Middle frontal gyrus (tissue), 1 donor: ENCODE results near the gene FGD4.
"Not testable (repeated sequence)": the region's sequence is repeated elsewhere in the genome, so short reads cannot be mapped to it uniquely, and the experiment has no call there.

Experiments
- DNase-seq: peaks from one replicate; pipeline ENCODE4 v3.0.0-alpha.2; 2015; ENCODE audit warnings: low spot score; ENCODE audit errors: extremely low spot score

The FGD4 gene

DNA sequence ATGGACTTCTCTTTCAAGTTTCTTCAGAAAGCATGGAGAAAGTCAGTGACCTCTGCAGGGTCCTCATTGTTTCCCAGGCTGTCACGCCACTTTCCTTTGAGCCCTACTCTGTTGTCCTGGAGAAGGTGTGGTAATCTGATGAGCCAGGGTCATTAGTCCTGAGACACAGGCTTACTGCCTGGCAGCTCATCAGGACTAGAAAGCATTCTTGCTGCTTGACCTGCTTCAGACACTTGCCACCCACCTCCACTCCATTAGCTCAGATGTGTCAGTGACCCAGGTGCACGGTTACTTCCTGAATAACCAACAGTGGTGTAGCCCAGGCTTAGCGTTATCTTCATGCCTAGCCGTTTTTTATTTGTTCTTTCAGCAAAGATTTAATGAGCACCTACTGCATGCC lies 93.9 kb downstream of the FGD4 start:
- no peak for DNase-seq

DNA sequence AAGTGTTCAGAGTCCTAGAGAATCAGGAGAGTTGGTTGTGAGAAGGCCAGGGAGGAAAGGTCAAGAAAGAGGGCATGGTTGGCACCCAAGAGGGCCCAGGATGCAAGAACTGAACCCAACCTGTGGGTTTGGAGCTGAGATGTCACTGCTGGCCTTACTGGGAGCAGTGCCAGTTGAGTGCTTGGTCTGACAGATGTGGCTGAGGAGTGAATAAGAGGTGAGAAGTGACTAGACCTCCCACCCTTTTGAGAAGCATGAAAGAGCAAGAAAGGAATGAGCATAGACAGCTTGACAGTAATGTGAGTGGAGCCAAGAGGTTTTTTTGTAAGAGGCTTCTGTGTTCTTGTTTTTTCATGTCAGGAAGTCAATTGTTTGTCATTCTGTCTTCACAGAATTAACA lies 95.3 kb downstream of the FGD4 start:
- no peak for DNase-seq

DNA sequence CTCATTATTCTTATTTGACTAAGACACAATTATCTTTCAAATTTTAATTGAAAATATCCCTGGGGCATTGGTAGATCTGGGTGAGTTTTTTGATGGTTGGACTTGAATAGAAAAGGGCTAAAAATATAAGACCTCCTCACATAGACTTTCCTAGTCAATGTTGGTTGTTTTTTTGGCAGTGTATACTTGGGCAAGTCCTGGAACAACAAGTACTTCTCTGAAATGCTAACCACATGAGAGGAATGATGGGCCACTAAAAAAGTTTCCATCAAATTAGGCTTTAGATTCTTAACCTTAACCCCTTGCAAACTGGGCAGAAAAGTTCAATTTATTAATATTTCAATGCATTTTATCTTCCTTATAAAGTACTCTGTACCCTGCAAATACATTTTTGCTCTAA lies 97.6 kb downstream of the FGD4 start:
- DNase-seq, result no peak

DNA sequence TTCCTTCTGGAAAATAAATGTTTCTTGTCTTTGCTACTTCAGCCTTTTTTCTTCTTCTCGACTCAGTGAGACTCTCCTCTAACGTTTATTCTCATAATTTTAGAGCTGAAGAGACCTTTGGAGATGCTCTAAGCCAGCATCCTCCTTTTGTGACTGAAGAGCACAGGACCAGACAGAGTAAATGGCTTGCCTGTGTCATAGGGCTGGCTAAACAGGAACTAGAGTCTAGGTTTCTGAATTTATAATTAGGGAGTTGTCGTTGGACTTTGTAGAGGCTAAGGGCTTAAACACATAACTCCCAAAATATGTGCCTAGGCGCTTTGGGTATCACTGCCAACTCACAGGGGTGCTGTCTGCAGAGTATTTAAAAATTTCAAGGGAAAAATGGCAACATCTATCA lies 98.5 kb downstream of the FGD4 start:
- DNase-seq, result no peak

DNA sequence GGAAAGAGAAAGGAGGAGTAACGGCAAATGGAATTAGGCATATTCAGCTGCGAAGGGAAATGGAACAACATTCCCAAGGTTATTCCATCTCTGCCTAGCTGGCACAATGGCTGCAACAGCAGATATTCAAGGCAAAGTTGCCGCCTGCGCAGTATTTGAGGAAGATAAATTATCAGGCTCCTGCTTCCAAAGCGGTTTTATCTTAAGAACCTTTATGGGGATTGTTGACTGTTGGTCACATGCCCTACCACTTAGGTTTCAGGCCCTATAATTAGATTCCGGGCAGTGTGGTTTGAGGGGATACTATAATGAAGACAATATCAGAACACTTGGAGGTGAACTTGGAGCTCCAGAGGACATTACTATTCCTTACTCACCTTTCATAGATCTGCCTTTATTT lies 99.7 kb downstream of the FGD4 start:
- no peak for DNase-seq

DNA sequence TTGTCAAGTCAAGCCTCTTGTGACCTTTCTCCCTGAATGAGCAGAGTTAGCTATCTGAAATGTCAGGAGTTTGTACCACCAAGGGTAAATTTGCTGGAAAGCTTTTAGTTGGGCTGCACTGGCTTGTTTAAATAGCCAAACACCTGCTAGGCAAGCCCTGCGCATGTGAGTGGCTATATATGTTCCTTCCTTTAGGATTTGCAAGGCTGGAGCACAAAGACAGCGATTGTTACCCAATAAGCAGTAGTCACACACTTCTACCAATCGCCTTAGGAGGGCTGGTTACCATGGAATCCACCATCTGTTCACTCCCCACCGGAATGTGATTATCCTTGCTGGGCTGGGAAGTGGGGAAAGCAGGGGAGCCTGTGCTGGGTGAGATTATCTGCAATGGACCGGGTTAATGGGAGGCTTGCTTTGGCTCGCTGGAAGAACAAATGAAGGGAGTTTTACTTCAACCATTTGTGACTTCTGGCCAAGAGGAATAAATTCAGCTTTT lies 102.5 kb downstream of the FGD4 start:
- no peak for DNase-seq

DNA sequence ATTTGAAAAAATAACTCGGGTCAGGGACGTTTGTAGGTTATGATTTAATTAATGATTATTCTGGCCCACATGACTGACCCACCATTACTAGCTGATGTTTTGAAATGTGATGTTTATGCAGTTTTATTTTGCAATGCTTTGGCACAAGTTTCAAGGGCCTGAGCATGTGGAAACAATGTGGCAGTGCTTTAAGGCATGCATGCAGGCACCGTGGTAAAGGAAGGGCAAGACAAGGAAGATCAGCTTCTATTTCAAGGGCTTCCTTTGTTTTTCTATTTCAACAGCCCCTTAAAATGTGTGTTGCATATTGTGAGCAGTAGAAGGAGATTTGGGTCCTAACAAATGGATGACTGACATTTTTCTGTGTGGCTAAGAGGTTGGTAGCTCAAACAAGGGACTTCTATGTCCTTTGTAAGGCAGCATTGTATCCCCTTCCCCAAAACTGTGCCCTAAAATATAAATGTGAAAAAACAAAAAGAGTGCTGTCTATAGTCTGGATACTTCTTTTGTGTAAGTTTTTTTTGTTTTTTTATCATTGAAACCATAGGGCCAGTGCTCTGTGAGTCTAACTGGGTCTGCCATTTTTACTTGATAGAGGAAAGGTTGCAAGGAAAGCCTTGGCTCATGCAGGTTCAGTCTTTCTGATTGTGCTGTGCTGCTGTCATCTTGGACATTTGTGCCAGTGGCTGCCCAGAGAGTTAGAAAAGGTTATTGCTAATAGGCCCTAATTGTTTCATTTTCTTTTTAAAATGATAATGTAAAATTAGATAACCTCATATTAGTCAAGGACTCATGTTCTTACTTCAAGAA lies 103.5 kb downstream of the FGD4 start:
- no peak for DNase-seq

DNA sequence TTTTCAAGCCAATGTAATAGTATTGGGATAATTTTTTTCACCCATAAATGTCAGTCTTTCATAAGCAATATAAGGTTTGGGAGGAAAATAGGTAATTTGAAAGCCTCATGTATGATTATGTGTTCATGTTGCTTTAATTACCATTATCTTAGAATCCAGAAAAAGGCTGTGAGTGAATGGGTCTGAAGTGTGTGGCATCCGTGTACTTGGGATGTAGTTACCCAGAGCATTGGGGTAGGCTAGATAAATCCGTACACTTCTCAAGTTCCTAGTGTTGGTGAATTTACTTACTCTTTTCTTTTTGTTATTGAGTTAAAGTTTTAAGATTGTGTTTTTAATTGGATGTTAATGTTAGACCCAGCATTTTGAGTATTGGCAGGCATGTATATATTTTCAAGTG lies 104.4 kb downstream of the FGD4 start:
- no peak for DNase-seq

DNA sequence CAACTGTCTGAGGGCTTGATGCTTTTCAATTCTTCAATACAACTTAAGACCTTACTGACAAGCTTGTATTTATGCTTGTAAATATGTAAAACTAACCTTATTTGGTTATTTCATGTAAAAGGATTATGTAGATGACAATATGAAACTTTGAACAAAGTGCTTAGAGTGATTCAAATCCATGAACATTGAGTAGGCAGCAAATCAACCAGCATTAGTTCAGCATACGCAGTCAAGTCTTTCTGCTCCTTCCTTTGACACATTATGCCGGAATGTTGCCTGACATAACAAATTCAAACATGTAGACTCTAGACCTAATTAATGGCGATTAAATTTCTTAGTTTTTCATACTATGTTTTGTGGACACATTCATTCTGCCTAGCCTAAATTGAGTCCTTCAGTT lies 105.2 kb downstream of the FGD4 start:
- DNase-seq, result no peak

DNA sequence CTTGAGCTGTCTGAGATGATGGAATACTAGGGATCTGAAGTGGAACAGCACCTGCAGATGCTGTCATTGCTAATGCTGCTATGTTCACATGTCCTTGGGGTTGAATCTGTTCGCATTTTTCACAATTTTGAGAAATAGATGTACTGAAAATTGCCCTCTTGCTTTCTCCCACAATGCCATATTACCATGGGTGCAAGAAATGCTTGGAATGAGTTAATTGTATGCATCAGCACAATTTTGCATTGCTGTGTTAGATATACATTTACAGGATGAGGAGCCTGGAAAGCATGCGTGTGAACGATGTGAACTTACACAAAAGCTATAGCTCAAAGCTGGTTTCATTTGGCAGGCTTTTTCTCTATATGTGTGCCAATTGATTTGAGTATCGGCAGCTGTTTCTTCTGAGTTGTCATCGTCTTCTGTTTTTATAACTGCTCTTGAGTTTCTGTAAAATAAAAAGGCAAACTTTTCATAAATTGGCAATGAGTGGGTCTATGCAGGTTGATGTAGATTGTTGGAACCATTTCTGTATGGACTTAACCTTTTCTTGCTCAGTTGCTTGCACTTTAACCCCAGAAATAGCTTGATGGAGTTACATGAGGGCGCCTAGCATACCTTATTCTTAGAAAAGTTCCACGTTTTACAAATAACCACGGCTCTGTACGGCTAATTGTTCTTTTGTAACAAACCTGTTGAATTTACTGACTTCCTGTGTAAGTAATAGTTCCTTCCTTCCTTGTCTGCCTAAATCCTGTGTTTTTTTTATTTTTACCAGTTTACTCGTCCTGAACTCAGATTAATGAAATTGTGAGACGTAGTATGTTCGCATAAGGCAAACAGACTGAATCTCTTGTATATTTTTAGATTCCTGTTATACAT lies 105.9 kb downstream of the FGD4 start:
- DNase-seq, result no peak

DNA sequence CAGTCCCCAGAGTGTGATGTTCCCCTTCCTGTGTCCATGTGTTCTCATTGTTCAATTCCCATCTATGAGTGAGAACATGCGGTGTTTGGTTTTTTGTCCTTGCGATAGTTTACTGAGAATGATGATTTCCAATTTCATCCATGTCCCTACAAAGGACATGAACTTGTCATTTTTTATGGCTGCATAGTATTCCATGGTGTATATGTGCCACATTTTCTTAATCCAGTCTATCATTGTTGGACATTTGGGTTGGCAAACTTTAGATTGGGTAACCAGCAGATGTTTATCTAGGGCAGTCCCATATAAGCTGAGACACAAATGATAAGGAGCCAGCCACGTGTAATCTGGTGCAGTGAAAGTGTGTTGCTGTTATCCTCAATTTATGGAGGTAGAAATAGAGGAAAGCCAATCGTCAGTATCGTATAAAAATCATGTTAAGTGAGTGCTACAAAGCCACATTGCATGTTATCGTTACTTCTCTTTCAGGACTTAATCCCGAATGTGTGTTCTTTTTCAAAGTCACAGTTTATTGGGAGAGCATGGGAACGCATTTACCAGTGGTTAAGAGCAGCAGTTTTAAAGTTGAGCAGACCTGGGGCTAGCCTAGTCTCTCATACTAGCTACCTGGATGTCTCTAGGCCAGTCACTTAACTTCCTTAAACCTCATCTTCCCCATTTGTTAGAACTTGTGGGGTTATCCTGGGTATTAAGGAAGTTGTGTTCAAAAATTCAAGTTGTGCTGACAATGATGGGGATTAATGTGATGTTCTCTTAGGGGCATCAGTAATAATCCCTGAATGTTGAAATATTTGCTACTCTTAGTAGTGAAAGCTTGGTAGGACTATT lies 108.0 kb downstream of the FGD4 start:
- not testable (repeated sequence) for DNase-seq

DNA sequence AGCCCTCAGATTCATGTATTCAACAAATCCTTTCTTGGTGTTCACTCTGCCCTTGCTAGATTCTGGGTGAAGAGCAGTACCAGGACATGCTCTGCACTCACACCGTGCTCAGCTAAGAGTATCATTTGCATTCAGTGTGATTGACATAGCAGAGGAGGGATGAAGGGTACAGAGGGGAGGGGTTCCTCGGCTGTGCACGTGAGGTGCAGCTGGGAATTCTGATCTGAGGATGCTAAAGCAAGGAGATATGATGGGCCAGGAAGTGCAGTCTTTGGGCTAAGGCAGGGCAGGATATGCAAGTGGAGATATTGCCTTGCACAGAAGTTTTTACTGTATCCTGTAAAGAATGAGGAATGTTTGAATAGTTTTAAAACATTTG lies 108.6 kb downstream of the FGD4 start:
- no peak for DNase-seq

DNA sequence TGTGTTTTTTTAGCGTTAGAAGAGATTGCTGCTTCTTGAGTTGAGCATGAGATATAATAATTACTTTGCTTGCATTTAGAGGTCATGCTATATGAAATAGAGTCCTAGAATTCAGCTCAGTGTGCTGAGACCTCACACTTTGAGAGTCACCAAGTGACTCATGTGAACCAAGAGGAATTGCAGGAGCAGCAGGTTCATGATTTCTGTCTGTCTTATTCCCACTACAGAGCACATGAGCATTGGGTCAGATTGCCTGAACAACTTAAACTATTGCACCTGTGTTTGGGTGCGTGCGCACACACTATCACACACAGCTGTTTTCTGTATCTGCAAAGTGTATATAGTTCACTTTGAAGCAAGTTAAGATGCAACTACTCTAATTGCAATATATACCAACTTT lies 109.3 kb downstream of the FGD4 start:
- DNase-seq, result no peak

DNA sequence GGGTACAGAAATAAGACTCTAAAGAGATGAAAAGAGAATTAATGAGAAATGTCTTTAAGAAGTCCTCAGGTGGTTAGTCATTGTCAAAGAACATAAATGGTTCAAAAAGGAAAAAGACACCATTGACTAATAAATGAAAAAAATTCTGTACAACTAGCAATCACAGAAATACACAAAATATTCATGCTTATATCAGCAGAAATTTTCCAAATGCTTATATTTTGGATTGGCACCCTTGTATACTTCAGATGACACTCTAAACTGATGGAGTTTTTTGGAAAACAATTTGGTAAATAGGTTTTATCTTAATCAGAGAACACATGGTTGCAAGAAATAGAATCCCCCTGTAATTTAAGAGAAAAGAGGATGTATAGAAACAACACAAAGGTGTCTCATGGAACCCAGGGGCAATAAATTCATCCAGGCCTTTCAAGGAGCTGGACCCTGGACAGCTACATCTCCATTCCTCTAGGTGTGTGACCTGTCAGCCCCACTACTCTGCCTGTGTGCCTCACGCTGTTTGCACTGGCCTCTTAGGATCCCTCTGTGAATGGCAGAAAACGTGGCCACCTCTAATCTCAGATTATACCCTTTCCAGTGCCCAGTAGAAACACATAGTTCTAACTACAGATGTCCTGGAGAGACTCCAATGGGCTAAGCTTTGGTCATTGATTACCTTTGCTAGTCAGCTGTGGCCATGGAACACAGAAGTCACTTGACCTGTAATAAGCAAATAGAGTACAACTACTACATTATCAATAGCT lies 110.2 kb downstream of the FGD4 start:
- DNase-seq, result no peak

DNA sequence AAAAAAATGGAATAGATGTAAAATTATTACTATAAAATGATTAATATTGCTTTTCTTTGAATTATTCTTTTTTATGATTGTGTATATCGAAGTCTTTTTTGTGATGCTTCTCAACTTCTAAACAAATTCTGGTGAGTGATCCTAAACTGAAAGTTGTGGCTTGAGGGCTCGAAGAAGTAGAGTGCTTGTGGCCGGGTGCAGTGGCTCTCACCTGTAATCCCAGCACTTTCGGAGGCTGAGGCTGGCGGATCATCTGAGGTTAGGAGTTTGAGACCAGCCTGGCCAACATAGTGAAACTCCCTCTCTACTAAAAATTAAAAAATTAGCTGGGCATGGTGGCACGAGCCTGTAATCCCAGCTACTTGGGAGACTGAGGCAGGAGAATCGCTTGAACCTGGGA lies 112.6 kb downstream of the FGD4 start:
- not testable (repeated sequence) for DNase-seq

DNA sequence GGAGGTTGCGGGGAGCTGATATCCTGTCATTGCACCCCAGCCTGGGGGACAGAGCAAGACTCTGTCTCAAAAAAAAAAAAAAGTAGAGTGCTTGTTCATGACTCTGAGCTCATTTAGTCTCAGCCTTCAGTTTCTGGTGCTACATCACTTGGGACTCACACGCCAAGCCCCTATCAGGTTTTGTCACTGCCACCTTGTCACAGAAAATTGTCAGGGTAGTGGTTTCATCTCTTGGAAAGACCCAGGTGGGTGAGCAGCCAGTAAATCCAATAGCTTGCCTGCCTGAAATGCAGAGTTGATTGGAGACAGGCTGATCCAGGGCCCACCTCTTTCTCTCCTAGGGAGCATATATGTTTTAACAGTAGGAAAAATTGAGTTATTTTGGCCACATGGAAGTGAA lies 113.0 kb downstream of the FGD4 start:
- DNase-seq, result no peak

DNA sequence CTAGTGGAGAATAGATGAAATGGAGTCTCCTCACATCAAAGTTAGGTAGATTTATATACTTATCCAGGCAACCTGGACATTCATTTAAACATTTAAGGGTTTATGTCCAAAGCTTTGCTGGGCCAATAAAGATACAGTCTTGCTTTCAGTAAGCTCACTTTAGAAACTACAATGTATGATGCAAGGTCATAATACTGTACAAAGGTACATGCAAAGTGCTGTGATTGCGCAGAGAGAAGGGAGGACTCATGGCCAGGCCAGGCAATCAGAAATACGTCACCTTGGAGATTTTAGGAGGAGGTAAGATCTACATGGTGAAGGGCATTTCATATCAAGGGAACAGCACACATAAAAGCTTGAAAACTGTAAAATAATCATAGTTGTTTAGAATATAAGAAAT lies 113.6 kb downstream of the FGD4 start:
- no peak for DNase-seq

DNA sequence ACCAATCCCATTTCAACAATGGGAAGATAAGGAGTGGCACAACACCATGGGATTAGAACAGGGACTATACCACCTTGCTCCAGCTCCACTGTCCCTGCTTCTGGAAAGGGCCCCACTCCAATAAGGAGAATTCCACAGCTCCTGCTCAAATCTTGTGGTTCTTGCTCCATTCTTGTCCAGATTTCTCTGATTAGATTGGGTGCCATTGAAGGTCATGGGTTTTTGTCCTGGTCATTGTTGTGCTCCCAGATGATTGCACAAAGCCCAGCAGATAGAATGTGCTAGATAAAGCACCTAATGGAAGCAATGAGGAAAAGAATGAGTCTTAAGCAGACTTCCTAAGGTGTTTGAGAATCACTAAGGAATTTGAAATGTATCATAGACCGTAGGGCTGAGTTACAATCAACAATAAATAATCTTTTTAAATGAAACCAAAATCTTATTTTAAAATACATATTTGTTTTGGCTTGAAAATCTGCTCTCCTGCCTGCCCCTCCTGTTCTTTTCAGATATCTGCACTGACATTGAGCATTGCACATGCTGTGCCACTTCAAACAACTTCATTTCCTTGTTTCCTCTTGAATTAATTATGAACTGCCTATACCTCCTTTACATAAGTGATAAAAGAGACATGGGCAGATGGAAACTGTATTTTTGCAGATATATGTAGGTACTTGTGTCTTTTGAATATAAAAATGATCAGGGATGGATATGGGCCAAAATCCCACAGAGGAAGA lies 115.9 kb downstream of the FGD4 start:
- no peak for DNase-seq

DNA sequence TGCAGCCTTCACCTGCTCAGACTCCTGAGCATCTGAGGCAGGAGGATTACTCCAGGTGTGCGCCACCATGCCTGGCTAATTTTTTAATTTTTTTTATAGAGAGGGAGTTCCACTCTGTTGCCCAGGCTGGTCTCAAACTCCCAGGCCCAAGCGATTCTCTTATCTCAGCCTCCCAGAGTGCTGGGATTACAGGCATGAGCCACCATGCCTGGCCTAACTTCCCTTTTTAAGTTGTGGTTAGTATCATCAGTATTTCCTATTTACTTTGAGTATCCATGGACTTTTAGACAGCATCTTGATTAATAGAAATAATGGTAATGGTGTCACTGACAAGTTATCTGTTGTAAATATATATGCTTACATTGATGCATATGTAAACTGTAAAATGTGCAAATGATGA lies 116.9 kb downstream of the FGD4 start:
- DNase-seq, result no peak

DNA sequence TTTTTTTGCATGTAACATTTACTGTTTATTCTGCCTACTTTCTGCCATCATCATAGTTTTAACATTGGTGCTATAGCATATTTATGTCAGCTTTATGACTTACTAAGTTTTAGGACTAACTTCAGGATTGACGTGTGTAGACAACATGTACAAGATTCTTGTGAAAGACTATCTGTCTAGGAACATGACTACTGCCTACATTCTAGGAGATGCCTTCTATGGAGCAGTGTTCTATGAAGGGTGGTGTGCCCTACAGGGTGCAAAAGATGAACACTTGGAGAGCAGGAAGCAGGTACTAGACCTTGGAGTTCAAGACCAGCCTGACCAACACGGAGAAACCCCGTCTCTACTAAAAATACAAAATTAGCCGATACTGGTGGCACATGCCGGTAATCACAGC lies 118.6 kb downstream of the FGD4 start:
- DNase-seq, result no peak
